Keratinocyte (primary cell): ENCODE results near the gene ATXN10.

ENCODE experiments used
- CTCF ChIP-seq, 3 experiments: IDR thresholded peaks in 1 of 3; conservative IDR thresholded peaks in 1 of 3; optimal IDR thresholded peaks in 1 of 3; 2 replicates in 2 of 3; 3 replicates in 1 of 3; pipeline versions ENCODE3 to v1.5.1; 2011; ENCODE audit warnings: low read length in 3 of 3, mild to moderate bottlenecking in 3 of 3, moderate library complexity in 2 of 3, control low read depth in 1 of 3, inconsistent platforms in 1 of 3; ENCODE audit not compliant: insufficient read depth in 2 of 3; ENCODE audit errors: extremely low read depth in 1 of 3
- EZH2 ChIP-seq: IDR thresholded peaks from one replicate; pipeline ENCODE4 v1.6.1; 2012; ENCODE audit warnings: inconsistent platforms, mild to moderate bottlenecking, low read length, moderate library complexity

GRCh38 chr22:45760682-45761081 lies 89.0 kb downstream of the ATXN10 start:
- no peak for TF ChIP-seq CTCF (optimal IDR thresholded peaks at IDR 0.05 in 1 of 3, IDR thresholded peaks at IDR 0.05 in 1 of 3, conservative IDR thresholded peaks at IDR 0.05 in 1 of 3; ENCODE audit: extremely low read depth in 1 of 3, insufficient read depth in 2 of 3, low read length in 3 of 3)
- TF ChIP-seq EZH2: no peak
